Heart left ventricle (tissue), 13 donors: Measurements from ENCODE around the gene PRKG1.

Experiments
- CTCF ChIP-seq, 12 donors: fragments of 200-600 bp; sonication (generic) in 4 of 12; IDR thresholded peaks; one replicate each; pipeline versions ENCODE4 v1.5.0 to v1.8.0; 2018 to 2022; ENCODE audit warnings: antibody characterized with exemption in 12 of 12, mild to moderate bottlenecking in 5 of 12
- POLR2A ChIP-seq, 2 donors: fragments of 450-650 bp; IDR thresholded peaks; one replicate each; pipeline ENCODE4 v1.6.1; 2017; ENCODE audit warnings: antibody characterized with exemption in 2 of 2, mild to moderate bottlenecking in 2 of 2, moderate library complexity in 2 of 2
- donor health status: ischemic (EF 13 %, LVEDD 7.1; RV severe dilation, severe dysfunction).
- donor health status: DM: no; HTN: yes; CAD: no.
- donor health status: DM: no; HTN: no; CAD: no.
- donor health status: ischemic (EF 25% LVEDD 6.9; RV normal size, moderate dysfunction).
- donor health status: ischemic (EF 25% LVEDD 5.7; RV mildly dilated, moderate dysfunction).
- donor health status: ischemic (EF 35%, LVEDD 5.7; RV mildly dilated, moderate dysfunction).
- donor health status: nonischemic (EF 11% LVEDD 7.7; RV severe dilation, severe dysfunction).
- donor health status: DM: yes; HTN: yes; CAD: no.
- donor health status: PGD.
- donor health status: ischemic (EF 29% LVEDD 5.4; RV normal size, mild dysfunction).
- donor health status: nonischemic (EF 23%, LVEDD 6.1; RV moderate dilation, normal function).

- TF ChIP-seq POLR2A (IDR thresholded peaks at IDR 0.05) (no peak), CTCF (IDR thresholded peaks at IDR 0.05) (no peak)
Observed at GRCh38 chr10:51119441-51119840, 45.2 kb downstream of the PRKG1 start.
